UCSD-AML1 (cell line): Measurements from ENCODE around the gene ATP2C1.

Experiments used
- DNase-seq: peaks from one replicate; lab custom pipeline; 2025; ENCODE audit not compliant: unreplicated experiment; lab: John Stamatoyannopoulos, UW

Gene ATP2C1

GRCh38 chr3:130975251-130975650, 81.4 kb downstream of the ATP2C1 start:
- DNase-seq: no peak

- DNase-seq: no peak
These were observed 82.8 kb downstream of the ATP2C1 start for GRCh38 chr3:130976706-130977105.

- no peak for DNase-seq
These were observed 85.2 kb downstream of the ATP2C1 start for GRCh38 chr3:130979117-130979516.

- no peak for DNase-seq
These were observed 87.6 kb downstream of the ATP2C1 start for GRCh38 chr3:130981469-130981868.

- DNase-seq: no peak
These were observed 96.4 kb downstream of the ATP2C1 start for GRCh38 chr3:130990282-130990681.

GRCh38 chr3:130991126-130991525, 97.2 kb downstream of the ATP2C1 start:
- no peak for DNase-seq

GRCh38 chr3:130992344-130992743, 98.5 kb downstream of the ATP2C1 start:
- no peak for DNase-seq

GRCh38 chr3:130997289-130997688, 103.4 kb downstream of the ATP2C1 start:
- no peak for DNase-seq

GRCh38 chr3:131001071-131001470, 107.2 kb downstream of the ATP2C1 start:
- no peak for DNase-seq

GRCh38 chr3:131004603-131005002, 110.7 kb downstream of the ATP2C1 start:
- DNase-seq: no peak

GRCh38 chr3:131007256-131007655, 113.4 kb downstream of the ATP2C1 start:
- DNase-seq: no peak

GRCh38 chr3:131007782-131008181, 113.9 kb downstream of the ATP2C1 start:
- DNase-seq: no peak

GRCh38 chr3:131008326-131008725, 114.4 kb downstream of the ATP2C1 start:
- no peak for DNase-seq

- no peak for DNase-seq
These were observed 115.8 kb downstream of the ATP2C1 start for GRCh38 chr3:131009698-131010097.

GRCh38 chr3:131018970-131019369, 125.1 kb downstream of the ATP2C1 start:
- no peak for DNase-seq

GRCh38 chr3:131020122-131020693, 126.3 kb downstream of the ATP2C1 start:
- DNase-seq: peak; percentile 15

- no peak for DNase-seq
These were observed 131.7 kb downstream of the ATP2C1 start for GRCh38 chr3:131025539-131025938.

- peak; percentile 83 for DNase-seq
These were observed 132.7 kb downstream of the ATP2C1 start, which contains the start of the genes ASTE1 and NEK11 for GRCh38 chr3:131026321-131027151. TSS of gene ASTE1 (minus strand) at chr3:131026825. CDS start at chr3:131025306, 1,519 bp downstream. TSS of gene NEK11 (plus strand) at chr3:131026877. CDS start at chr3:131029709, 2,832 bp downstream.

- DNase-seq: no peak
These were observed 135.0 kb downstream of the ATP2C1 start for GRCh38 chr3:131028844-131029243.

- no peak for DNase-seq
These were observed 137.8 kb downstream of the ATP2C1 start for GRCh38 chr3:131031660-131032059.

GRCh38 chr3:131033480-131034080, 139.7 kb downstream of the ATP2C1 start:
- no peak for DNase-seq
